GM19395 (cell line): ENCODE data around the gene DOK7.

ENCODE experiments used
- ATAC-seq: cut with Tn5 transposase; IDR thresholded peaks from one replicate; pipeline ENCODE4 v1.9.1; 2021; ENCODE audit warnings: mild to moderate bottlenecking, moderate library complexity; ENCODE audit not compliant: unreplicated experiment

The DOK7 gene

GRCh38 chr4:3486541-3487540 is 23.7 kb downstream of the DOK7 start:
- ATAC-seq = no peak

GRCh38 chr4:3487861-3488260 is 24.8 kb downstream of the DOK7 start:
- ATAC-seq = no peak

DNA sequence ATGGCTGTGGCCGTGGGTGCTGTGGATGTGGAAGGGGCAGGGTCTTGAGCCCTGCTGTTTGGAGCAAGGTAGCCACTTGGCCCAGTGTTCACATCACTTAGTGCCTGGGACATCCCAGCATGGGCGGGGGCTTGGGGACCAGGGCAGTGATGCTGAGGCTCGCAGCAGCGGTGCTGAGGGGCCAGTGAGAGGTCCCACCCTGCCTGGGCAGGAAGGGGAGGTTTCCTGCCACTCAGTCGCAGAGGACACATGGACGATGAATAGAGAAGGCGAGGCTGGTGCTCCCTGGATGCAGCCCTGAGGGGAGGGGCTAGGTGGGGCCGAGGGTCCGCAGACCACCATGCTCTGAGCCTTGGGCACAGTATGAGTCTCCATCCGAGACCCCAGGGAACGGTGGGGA is 25.7 kb downstream of the DOK7 start:
- ATAC-seq = no peak

DNA sequence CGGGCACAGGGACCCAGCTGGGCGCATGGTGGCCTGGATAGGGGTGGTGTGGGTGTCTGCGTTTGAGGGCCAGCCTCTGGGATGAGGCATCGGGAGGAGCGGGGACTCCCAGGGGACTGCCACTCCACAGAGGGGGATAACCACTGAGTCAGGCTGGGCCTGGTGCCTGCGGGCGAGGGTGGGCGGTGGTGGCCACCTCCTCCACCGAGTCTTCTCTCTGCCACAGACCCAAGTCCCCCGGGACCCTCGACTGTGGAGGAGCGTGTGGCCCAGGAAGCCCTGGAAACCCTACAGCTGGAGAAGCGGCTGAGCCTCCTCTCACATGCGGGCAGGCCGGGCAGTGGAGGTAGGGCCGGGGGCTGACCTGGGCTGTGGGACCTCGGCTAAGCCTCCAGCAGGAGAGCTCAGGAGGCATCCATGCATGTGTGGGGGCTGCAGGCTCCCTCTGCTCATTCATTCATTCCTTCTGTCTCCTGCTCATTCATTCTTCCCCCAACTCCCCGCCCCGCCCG is 26.4 kb downstream of the DOK7 start:
- no peak for ATAC-seq

- ATAC-seq = no peak
These were observed 28.7 kb downstream of the DOK7 start for GRCh38 chr4:3491681-3492405.

DNA sequence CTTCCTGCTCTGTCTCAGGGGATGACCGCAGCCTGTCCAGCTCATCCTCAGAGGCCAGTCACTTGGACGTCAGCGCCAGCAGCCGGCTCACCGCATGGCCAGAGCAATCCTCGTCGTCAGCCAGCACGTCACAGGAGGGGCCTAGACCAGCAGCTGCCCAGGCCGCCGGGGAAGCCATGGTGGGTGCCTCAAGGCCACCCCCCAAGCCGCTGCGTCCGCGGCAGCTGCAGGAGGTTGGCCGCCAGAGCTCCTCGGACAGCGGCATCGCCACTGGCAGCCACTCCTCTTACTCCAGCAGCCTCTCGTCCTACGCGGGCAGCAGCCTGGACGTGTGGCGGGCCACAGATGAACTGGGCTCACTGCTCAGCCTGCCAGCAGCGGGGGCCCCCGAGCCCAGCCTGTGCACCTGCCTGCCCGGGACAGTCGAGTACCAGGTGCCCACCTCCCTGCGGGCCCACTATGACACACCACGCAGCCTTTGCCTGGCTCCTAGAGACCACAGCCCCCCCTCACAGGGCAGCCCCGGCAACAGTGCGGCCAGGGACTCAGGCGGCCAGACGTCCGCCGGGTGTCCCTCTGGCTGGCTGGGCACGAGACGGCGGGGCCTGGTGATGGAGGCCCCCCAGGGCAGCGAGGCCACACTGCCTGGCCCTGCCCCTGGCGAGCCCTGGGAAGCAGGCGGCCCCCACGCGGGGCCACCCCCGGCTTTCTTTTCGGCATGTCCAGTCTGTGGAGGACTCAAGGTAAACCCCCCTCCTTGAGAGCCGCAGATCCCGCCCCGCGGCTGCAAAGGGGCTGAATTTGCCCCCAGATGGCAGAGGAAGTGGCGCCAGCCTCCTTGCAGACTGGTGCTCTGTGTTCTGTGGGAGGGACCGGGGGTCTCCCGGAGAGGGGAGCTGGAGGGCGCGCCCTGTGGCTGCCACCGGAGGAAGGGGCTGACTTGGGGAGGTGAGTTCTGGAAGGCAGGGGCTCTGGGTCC is 29.9 kb downstream of the DOK7 start:
- ATAC-seq = no peak

DNA sequence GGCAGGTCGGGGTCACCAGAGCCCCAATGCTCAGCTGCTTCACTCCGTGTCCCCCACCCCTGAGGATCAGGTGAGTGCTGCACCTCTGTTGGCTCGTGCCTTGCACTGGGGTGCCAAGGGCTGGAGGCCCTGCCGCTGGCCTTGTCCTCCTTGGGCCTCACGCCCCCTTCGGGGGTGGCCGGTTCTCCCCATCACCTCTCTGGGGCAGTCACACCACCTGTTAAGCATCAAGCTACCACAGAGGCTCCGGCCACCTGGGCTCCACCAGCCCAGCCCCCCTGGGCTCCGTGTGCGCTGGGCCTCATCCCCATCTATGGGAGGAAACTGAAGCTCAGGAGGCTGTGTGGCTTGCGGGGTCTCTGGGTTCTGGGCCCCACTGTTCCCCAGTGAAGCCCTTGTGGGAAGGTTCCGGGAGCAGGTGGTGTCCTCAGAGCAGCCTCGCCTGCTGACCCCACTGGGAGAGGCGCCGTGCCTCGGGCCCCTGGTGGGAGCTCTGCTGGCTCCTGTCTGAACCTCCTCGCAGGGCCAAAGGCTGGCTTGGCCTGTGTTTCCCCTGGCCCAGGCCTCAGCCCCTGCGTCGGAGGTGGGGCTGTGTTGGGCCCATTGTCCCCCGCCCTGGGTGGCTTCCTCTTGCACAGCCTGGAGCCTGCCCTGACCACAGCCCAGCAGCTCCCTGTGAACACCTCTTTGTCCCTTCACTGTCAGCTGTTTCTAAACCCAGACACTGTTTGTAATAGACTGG is 30.8 kb downstream of the DOK7 start:
- no peak for ATAC-seq

GRCh38 chr4:3494462-3494871 is 31.4 kb downstream of the DOK7 start:
- ATAC-seq = no peak

- no peak for ATAC-seq
These were observed 32.3 kb downstream of the DOK7 start for GRCh38 chr4:3495204-3495975.

GRCh38 chr4:3496021-3496420 is 32.9 kb downstream of the DOK7 start:
- ATAC-seq = no peak

DNA sequence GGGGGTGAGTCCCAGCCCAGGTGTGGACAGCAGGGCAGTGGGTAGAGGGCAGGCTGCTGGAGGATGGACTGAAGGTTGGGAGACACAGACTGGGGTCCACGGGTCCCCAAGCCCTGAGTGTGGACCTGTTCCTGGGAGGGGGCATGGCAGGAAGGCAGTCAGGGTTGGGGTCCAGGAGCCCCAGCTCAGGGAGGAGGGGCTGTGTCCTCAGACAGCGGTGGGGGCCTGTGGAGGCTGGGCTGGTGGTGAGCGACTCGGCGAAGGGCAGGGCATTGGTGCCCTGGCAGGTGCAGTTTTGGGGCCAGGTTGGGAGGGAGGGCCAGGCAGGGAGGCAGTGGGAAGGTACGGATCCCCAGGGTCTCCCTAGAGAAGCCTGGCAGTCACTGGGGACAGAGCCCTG is 34.0 kb downstream of the DOK7 start:
- ATAC-seq = no peak

DNA sequence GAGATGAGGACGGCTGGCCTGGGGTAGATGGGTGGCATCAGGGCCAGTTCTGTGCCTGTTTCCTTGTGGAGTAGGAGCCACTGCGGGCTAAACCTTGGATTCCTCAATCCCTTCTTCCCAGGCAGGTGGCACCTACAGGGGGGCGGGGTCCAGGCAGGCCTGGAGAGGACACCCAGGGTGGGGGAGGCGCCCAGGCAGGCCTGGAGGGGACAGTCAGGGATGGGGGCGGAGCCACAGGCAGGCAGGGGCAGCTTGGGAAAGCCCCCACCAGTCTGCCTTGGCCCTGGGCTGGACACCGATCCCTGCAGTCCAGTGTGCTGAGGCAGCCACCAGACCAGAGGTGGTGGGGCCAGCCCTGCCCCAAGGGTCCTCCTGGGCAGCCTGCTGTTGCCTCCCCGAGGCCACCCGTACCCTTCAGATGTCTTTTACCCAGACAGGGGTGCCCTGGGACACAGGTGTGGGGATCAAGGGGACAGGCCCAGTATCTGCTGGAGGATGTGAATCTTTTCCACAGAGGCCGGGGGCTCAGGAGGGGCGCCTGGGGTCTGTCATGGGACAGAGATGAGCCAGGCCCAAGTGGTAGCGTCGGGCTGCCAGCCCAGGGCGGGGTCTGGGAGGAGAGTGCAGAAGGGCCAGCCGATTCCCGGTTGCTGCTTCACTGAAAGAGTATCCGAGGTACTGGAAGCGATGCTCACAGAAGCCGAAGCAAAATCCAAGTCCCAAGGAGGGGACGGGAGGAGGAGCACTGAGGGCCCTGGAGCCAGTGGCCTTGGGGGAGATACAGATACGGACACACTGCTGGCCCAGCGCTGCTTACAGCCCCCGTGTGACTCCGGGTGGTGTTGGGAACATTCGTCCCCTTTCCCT is 34.6 kb downstream of the DOK7 start:
- ATAC-seq = no peak

DNA sequence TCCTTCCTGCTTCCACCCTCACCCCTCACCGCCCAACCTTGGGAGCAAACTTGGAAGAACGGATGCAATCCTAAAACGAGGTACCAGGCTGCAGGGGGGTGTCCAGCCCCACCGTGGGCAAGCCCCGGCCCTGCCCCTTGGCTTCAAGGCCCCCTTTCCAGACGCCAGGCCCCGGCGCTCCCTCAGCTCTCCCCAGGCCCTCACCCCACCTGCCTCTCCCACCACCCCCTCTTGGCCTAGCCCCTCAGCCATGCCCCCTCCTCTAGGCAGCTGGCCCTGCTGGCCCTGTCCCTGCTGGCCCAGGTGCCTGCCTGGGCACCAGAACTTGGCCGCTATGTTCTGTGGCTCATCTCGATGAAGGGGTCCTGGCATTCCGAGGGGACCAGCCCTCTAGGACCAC is 35.3 kb downstream of the DOK7 start:
- no peak for ATAC-seq

- no peak for ATAC-seq
These were observed 35.9 kb downstream of the DOK7 start for GRCh38 chr4:3498901-3499510.

DNA sequence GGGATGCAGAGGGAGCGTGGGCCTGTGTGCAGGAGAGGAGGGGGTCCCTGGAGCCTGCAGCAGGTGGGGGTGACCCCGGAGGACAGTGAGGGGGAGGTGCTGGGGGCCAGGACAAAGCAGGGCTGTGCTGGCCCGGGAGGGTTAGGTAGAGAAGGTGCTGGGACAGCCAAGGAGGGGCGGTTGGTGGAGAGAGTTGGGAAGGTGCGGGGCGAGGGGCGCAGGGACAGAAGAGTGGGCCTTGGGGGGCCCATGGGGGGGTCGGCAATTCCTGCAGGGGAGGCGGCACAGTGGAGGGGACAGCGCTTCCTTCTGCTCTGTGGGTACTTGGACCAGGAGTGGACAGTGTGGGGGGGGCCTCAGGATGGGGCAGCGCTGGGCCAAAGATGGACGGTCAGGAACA is 36.6 kb downstream of the DOK7 start:
- ATAC-seq = no peak

DNA sequence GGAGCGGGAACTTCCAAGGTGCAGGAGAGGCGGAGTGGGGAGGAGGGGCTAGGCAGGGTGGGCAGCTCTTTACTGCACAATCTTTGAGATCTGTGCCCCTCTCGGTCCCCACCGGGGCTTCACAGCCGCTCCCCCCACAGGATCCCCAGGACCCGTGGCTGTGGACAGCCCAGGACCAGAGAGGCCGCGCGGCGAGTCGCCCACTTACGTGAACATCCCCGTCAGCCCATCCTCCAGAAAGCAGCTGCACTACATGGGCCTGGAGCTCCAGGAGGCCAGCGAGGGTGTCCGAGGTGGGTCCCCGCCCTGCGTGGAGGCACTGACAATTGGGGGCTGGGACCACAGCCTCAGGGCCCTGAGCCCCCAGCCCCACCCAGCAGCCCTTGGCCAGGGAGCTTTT is 37.0 kb downstream of the DOK7 start:
- ATAC-seq = no peak

- no peak for ATAC-seq
These were observed 37.6 kb downstream of the DOK7 start for GRCh38 chr4:3500634-3501101.
